NCI-H82 treated with DMSO at 0.1 percent for 48 hours (cell line): ENCODE results near the gene AP1M1.

Experiments used
- DNase-seq: peaks from one replicate; lab custom pipeline; 2025; ENCODE audit not compliant: unreplicated experiment; lab: John Stamatoyannopoulos, UW

Gene AP1M1

DNA sequence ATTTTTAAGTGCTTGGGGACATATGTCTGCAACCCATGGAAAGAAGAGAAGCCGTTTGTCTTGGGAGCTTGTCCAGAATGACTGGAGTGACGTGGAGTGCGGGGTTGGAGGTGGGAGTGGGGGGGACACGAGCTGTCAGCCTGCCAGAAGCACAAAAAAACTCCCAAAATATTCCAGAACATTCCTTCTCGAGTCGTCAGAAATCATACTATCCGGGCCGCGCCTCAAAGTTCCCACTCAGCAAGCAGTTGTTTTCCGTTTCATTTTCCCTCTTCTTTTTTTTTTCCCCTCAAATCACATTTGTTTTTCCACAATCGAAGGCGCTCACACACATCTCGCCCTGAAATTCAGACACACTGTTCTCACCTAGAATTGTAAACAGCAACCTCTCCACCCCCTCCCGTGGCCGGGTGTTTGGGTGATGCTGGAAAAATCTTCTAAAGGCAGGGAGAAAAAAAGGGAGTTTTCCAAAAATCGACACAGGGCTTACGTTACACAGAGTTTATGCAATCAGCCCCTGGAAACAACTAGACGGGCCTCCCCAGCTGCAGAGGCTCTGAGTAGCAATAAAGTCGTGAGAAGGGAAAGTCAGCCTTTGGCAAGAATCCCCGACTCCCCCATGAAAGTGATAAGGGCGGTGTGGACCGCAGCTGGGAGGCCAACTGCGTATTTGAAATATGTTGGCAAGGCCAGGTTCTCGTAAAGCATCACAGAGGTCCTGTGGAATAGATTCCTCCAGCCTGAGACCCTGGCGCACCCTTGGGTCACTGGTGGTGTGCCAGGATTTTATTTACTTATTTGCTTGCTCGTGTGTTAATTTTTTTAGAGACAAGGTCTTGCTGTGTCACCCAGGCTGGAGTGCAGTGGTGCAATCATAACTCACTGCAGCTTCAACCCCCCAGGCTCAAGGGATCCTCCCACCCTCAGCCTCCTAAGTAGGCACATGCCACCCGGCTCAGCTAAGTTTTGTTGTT is 95.7 kb downstream of the AP1M1 start:
- DNase-seq = no peak

DNA sequence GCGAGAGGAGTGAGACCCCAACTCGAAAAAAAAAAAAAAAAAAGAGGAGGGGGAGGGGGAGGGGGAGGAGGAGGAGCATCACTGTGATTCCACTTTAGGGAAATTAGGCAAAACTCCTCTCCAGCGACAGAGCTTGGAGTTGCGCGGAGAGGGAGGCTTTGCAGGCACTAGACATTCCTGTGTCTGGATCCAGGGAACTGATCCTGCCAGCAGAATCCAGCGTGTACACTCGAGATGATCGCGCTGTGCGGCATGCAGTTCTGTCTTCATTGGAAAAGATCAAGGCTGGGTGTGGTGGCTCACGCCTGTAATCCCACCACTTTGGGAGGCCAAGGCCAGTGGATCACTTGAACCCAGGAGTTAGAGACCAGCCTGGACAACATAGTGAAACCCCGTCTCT is 97.3 kb downstream of the AP1M1 start:
- DNase-seq = no peak
